GM12872 (cell line): ENCODE data around the gene SLC12A3.

Experiments used
- CTCF ChIP-seq: IDR thresholded peaks from 3 replicates; pipeline ENCODE4 v1.5.1; 2011; ENCODE audit warnings: low read depth, mild to moderate bottlenecking, low read length, moderate library complexity; ENCODE audit not compliant: insufficient read depth

SLC12A3 gene

GRCh38 chr16:56879276-56879675 is 14.3 kb downstream of the SLC12A3 start:
- TF ChIP-seq CTCF, result no peak

- TF ChIP-seq CTCF, result no peak
Observed at GRCh38 chr16:56880176-56880575, 15.2 kb downstream of the SLC12A3 start.

GRCh38 chr16:56880685-56881084 is 15.7 kb downstream of the SLC12A3 start:
- no peak for TF ChIP-seq CTCF

GRCh38 chr16:56882077-56882800 is 17.2 kb downstream of the SLC12A3 start:
- no peak for TF ChIP-seq CTCF

- no peak for TF ChIP-seq CTCF
Observed at GRCh38 chr16:56883586-56883985, 18.6 kb downstream of the SLC12A3 start.

- no peak for TF ChIP-seq CTCF
Observed at GRCh38 chr16:56884026-56884582, 19.1 kb downstream of the SLC12A3 start.

- no peak for TF ChIP-seq CTCF
Observed at GRCh38 chr16:56885446-56886162, 20.6 kb downstream of the SLC12A3 start.
